Measurements from ENCODE around the gene TRIAP1. TPM values are rescaled to one million over a fixed set of nuclear protein-coding genes. Genes with fewer than 3 reads are reported as not detected.

TRIAP1 gene
- total and polyA plus RNA-seq, 2 donors (not counting 3 experiments of a cell fraction or from before 2014, with no cell fraction given): 26.1 to 46.0 TPM

DNA sequence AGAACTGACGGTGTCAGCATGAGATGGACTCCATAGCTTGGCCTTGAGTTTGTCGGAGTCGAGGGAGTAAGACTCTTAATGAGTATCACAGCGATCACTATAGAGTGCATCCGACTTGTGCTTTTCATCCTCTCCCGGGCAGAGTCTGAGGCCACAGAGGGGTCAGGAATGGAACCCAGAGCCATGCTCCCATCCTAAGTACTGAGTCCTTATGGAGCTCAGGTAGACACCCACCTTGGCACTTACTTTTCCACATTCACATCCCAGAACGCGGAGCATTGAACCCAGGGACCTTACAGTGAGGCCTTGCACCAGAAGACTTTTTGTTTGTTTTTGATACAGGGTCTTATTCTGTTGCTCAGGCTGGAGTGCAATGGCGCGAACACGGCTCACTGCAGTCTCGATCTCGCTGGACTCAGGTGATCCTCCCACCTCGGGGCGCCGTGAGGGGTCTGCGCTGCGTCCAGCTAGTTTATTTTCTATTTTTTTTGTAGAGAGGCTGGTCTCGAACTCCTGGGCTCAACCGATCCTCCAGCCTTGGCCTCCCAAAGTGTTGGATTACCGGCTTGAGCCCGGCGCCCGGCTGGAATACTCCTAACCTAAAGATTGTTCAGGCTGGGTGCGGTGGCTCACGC is 24.1 kb upstream of the TRIAP1 start:
- H3K4me1 ChIP-seq (ENCODE audit: control insufficient read depth, extremely low read depth, insufficient read depth, low read length): peaks cover 9% of the 10 kb centered on the region
- TSS peak; percentile 51 for BruUV-seq (replicated peaks)
- peak overlapping the region in 2 of 3 experiments; percentile 37 to 90 for H3K4me3 ChIP-seq (replicated peaks in 1 of 3; ENCODE audit: insufficient read depth in 1 of 3, low read depth in 1 of 3, low read length in 3 of 3)
- DNase-seq (ENCODE audit: low read depth, low spot score) (no peak), FAIRE-seq (no peak)
- H3K9ac ChIP-seq (replicated peaks; ENCODE audit: extremely low read depth, insufficient read depth, low read length): peak overlapping the region; percentile 2
- H3K9me3 ChIP-seq (replicated peaks; ENCODE audit: control insufficient read depth, insufficient read depth, low read length): no peaks in the 10 kb centered on the region
- peaks cover 2% of the 10 kb centered on the region for H4K20me1 ChIP-seq (replicated peaks; ENCODE audit: control insufficient read depth, extremely low read depth, insufficient read depth, low read length)
- H3K79me2 ChIP-seq (ENCODE audit: control insufficient read depth, insufficient read depth, low read length): peaks cover 44% of the 10 kb centered on the region
- peak overlapping the region; percentile 3 for H2AFZ ChIP-seq (ENCODE audit: low read depth, low read length)
- H3K4me2 ChIP-seq (ENCODE audit: insufficient read depth, low read length): peak overlapping the region; percentile 3
- H3K27me3 ChIP-seq (ENCODE audit: control insufficient read depth in 2 of 2, insufficient read depth in 2 of 2, low read length in 2 of 2): no peaks in the 10 kb centered on the region
- ChIA-PET CTCF (interaction anchor here (1.0 kb wide), 1 partner anchor 26 kb away, joined by 3 read pairs; the partner anchor contains the start of gene DYNLL1), POLR2A (interaction anchor here (0.6 to 2.8 kb wide), 3 partner anchors 11 to 27 kb away, joined by 5 to 24 read pairs (median 7); partner anchors contain the start of gene DYNLL1)
- H3K36me3 ChIP-seq (ENCODE audit: control insufficient read depth in 2 of 2, extremely low read depth in 1 of 2, insufficient read depth in 2 of 2, low read length in 2 of 2): peaks cover 2 to 4% of the 10 kb centered on the region in 2 experiments
- dilution Hi-C loops (cut with MboI; ENCODE audit: extremely low pct_ligation_motif_present, low sequenced_read_pairs) (no loop called here), intact Hi-C loops (cut with micrococcal nuclease) (no loop called here)
- H3K27ac ChIP-seq (ENCODE audit: insufficient read depth, low read depth, low read length): no peak overlapping the region
- no peaks in the 10 kb centered on the region for H3K9me1 ChIP-seq (replicated peaks; ENCODE audit: control insufficient read depth, extremely low read depth, insufficient read depth, low read length)
- TF ChIP-seq POLR2AphosphoS5 (IDR thresholded peaks at IDR 0.05; ENCODE audit: insufficient read depth, low read depth, low read length) (no peak), JUN (IDR thresholded peaks at IDR 0.05; ENCODE audit: borderline replicate concordance, insufficient read depth, insufficient read length, low read depth) (no peak), GATA2 (IDR thresholded peaks at IDR 0.05; ENCODE audit: insufficient read depth, insufficient read length, low read depth, low read length) (no peak), MYC (IDR thresholded peaks at IDR 0.05; ENCODE audit: low read depth, low read length) (no peak), CTCF (IDR thresholded peaks at IDR 0.05; ENCODE audit: extremely low read depth in 1 of 2, insufficient read depth in 1 of 2, low read depth in 1 of 2, low read length in 2 of 2) (no peak), EZH2 (IDR thresholded peaks at IDR 0.05; ENCODE audit: borderline replicate concordance, low read depth, low read length, severe bottlenecking) (no peak), POLR2A (IDR thresholded peaks at IDR 0.05; ENCODE audit: low read depth, low read length) (no peak), FOS (IDR thresholded peaks at IDR 0.05; ENCODE audit: borderline replicate concordance, insufficient read depth, low read length) (no peak)
- TF ChIP-seq, protein P1, sequence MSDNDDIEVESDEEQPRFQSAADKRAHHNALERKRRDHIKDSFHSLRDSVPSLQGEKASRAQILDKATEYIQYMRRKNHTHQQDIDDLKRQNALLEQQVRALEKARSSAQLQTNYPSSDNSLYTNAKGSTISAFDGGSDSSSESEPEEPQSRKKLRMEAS (IDR thresholded peaks at IDR 0.05; ENCODE audit: insufficient read depth, insufficient read length): no peak
